D341Med (cell line): Measurements from ENCODE around the gene PITHD1.
"Not testable (repeated sequence)": the region's sequence is repeated elsewhere in the genome, so short reads cannot be mapped to it uniquely, and the experiment has no call there.

Source experiments
- DNase-seq: peaks from one replicate; pipeline ENCODE4 v3.0.0; 2012; ENCODE audit warnings: low spot score

PITHD1 gene, protein sequence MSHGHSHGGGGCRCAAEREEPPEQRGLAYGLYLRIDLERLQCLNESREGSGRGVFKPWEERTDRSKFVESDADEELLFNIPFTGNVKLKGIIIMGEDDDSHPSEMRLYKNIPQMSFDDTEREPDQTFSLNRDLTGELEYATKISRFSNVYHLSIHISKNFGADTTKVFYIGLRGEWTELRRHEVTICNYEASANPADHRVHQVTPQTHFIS

DNA sequence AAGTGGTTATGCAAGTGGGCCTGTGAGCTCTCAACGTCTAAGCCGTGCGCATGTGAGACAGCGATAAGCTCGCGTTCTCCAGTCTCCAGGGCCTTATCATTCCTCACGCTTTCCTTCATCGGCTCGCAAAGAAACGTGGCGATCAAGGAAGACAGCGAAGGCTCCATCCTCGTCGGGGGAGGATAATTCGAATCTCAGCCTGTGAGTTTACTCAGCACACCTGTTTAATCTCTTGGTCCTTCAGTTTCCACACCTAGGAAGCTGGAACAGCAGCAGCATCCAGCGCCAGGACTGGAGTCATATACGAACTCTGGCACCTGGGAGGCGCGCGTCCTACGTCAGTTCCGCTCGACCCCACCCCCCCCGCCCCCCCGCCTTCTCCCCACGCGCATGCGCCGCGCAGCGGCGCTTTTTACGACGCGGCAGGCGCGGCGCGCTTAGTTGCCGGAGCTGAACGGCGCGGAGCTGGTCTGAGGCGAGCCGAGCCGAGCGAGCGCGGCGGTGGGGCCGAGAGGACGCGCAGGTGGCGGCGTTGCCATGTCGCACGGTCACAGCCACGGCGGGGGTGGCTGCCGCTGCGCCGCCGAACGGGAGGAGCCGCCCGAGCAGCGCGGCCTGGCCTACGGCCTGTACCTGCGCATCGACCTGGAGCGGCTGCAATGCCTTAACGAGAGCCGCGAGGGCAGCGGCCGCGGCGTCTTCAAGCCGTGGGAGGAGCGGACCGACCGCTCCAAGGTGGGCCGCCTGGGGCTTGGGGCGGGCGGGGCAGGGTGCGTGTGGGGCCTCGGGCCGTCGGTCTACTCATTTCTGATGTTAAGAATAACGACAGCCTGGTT lies at the start of gene PITHD1:
TSS of gene PITHD1 (plus strand) at position 440 of the 836 bp plus-strand sequence. CDS start at position 538, 98 bp downstream.
- peak; percentile 97 for DNase-seq

GRCh38 chr1:23732363-23733224 lies 45.6 kb upstream of the PITHD1 start:
- no peak for DNase-seq

- not testable (repeated sequence) for DNase-seq
These were observed 44.9 kb upstream of the PITHD1 start for GRCh38 chr1:23733281-23733680.

GRCh38 chr1:23736437-23737134 lies 41.6 kb upstream of the PITHD1 start:
- no peak for DNase-seq

- DNase-seq: no peak
These were observed 36.6 kb upstream of the PITHD1 start for GRCh38 chr1:23741609-23742008.

DNA sequence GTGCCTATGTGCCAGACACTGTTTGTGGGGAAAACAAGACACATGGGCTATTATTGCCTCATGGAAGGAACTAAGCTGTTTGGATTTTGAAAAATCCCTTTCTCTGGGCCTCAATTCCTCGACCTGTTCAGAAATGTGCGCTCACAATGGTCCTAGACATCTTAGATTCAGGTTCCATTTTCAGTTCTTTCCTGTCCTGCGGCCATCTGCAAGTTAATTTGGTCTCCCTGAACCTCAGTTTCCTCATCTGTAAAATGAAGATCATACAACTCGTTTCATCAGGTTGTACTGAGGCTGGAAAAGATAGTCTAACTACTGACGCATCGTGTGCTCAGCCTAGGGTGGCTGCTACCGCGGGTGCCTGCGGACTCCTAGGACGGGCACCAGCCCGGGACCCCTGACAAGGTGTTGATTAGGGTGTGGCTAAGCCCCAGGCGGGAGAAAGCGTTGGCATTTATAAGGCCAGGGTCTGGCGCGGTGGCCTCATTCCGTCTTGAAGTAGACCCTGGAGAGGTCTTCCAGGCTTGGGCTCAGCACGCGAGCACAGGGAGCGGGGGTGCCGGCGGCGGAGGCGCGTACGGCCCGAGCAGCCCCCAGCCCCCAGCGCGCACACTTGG lies 35.4 kb upstream of the PITHD1 start:
- DNase-seq: no peak

DNA sequence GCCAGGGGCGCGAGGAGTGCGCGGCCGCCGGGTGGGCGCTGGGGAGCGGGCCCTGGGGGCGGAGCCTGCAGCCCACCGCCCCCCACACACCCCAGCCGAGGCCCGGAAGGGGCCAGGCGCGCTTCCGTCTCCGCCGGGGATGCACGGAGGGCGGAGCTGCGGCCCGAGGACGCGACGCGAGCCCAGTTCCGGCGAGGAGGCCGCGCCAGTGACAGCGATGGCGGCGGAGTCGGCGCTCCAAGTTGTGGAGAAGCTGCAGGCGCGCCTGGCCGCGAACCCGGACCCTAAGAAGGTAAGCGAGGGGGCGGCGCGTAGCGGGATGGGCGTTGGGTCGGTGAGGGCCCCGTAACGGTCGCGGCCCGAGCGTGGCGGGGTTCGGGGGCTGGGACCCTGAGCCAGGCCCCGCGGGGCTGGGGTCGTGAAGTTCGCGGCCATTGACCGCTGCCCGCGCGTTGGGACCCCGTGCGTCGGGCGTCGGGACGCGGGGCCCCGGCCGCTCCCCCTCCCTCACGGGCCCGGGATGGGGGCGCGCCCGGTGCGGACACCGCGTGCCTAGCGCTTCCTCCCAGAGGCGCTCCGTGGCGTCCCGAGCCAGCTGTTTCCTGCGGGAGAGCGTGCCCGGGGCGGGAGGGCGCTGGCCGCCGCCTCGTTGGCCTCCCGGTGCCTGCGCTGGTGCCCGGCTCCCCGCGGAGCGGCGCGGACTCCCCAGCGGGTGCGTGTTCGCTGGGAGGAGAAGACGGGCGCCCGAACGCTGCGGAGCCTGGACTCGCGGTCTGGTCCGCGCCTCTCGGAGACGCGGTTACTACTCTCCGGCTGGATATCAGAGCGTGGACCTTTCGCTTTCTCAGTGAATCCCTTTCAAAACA lies 34.7 kb upstream of the PITHD1 start, which contains the start of gene ELOA:
TSS of gene ELOA (plus strand) at position 185 of the 866 bp plus-strand sequence. CDS start at position 218, 33 bp downstream.
- peak; percentile 94 for DNase-seq

DNA sequence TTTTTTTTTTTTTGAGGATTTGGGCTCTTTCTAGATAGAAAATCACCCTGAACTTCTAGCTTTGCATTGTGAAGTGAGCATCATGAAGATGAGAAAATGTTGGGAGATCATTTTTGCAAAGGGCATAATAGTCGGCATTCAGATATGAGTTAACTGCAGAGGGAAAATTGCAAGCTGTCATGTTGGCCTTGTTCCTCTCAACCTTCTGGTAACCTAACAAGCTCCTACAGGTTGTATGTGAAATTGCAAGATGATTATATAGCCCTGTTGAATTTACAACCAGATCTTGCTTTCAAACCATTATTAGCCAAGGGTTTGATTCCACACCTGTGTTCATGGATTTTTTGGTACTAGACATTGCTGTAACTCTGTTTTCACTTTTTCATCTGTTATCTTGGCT lies 32.7 kb upstream of the PITHD1 start:
- DNase-seq: no peak

DNA sequence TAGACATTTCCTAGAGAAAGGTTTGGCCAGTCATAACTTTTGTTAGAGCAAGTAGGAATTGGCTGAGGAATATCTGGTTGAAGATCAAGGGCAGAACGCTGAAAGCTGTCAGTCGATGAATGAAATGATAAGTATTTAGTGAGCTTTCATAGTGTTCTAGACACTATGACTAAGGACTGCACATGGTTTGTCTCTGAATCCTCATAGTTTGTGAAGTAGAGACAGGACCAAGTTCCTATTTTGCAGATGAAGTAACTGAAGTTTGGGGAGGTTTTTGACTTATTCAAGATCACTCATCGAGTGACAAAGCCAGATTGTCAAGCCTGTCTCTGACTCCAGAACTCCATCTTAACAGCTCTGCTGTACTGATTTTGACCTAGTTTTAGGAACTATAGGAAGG lies 30.2 kb upstream of the PITHD1 start:
- no peak for DNase-seq

- peak; percentile 79 for DNase-seq
These were observed 27.0 kb upstream of the PITHD1 start for GRCh38 chr1:23751050-23751814.

- DNase-seq: no peak
These were observed 26.4 kb upstream of the PITHD1 start for GRCh38 chr1:23751815-23752200.

DNA sequence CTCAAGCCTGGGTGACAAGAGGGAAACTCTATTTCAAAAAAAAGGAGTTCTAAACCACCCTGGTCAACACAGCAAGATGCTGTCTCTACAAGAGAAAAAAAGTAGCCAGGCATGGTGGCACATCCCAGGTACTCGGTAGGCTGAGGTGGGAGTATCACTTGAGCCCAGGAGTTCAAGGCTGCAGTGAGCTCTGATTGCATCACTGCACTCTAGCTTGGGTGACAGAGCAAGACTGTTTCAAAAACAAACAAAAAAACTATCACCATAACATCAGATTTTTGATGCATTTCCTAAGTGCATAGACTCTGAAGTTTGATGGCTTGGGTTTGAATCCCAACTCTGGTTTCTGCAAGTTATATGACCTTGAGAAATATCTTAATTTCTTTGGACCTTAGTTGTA lies 25.3 kb upstream of the PITHD1 start:
- no peak for DNase-seq

DNA sequence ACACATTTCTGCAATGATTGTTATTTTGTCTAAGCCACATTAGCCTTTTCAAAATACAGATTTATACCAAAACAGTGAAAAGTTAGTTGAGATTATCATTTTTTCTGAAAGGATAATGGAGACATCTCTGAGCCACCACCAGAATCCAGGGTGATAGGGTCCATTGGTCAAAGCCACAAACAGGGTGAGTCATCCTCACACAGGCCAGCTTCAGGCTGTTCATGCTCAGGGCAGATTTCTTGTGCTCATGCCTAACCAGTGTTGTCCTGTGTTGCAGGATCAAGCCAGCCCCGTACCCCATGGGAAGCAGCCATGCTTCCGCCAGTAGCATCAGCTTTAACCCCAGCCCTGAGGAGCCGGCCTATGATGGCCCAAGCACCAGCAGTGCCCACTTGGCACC lies 21.5 kb upstream of the PITHD1 start:
- no peak for DNase-seq

- no peak for DNase-seq
These were observed 20.4 kb upstream of the PITHD1 start for GRCh38 chr1:23757812-23758211.

DNA sequence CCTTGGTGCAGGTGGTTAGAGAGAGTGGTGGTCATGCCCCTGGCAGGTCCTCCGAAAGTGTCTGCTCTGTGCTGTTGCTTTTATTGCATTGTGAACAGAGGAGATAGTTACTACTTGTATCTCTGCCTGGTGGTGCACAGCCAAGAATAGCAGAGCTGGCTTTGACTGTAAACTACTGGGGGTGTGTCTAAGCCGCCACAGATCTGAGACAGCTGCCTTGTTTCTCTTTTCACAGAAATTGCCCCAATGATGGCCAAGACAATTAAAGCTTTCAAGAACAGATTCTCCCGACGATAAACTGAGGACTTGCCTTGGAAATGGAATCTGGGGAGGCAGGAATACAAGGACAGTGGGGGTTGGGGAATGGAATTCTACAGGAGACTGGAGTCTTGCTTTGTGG lies 18.9 kb upstream of the PITHD1 start:
- DNase-seq: no peak

DNA sequence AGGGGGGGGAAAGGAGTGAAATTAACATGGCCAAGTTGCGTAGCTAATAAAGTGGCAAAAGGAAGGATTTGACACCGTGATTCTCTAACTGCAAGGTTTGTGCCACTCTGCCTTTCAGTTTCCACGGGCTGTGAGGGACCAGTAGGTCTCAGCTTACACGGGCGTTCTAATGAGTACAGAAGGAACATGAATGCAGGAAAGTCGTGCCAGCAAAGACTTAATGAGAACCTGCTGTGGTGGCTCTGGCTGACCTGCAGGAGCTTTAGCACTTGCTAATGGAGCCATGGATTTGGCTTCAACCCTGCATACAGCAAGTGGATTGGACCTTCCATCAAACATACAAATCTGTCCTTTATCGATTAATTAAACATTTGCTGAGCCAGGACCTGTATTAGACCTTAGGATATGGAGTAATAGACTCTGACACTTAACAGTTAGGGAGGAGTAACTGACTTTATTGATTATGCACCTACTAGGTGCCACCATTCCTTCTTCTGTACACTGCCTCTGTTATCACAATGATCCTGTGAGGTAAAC lies 15.1 kb upstream of the PITHD1 start:
- no peak for DNase-seq

GRCh38 chr1:23768733-23769132 lies 9.5 kb upstream of the PITHD1 start:
- DNase-seq: no peak

DNA sequence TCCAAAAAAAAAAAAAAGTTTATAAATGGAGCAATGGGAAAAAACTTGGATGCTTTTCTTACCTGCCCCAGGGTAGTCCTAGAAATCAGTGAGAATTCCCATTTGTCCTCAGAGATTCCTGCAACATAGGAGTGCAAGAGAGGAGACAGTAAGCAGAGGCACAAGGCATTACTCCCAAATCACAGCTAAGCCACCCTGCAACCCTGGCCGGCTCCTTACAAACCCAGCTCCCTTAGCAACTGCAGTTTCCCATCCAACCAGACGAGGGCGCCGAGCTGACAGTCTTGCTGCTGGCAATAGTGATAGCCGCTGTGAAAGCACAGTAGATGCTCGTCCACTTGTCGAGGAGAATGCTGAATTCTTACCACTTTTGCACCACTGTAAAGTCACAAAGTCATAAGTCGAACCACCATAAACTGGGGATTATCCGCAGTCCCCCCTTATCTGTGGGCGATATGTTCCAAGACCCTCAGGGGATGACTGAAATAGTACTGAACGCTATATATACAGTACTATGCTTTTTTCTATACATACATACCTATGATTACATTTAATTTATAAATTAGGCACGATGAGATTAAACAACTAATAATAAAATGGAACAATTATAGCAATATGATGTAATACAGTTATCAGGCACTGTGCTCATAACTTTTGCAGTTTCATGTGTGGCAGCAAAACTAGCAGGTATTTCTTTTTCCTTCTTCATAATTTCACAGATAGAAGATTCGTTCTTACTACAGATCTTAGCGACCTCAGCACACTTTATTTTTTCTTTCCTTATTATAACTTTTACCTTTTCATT lies 6.0 kb upstream of the PITHD1 start:
- DNase-seq: peak; percentile 82

GRCh38 chr1:23772854-23773242 lies 5.4 kb upstream of the PITHD1 start:
- no peak for DNase-seq
